GM21390 (cell line): ENCODE data around the gene NOBOX.
"Not testable (repeated sequence)": the region's sequence is repeated elsewhere in the genome, so short reads cannot be mapped to it uniquely, and the experiment has no call there.

Source experiments
- ATAC-seq: cut with Tn5 transposase; IDR thresholded peaks from one replicate; pipeline ENCODE4 v1.9.1; 2021; ENCODE audit not compliant: unreplicated experiment

NOBOX gene

GRCh38 chr7:144397086-144397485 is 6.4 kb downstream of the NOBOX start:
- ATAC-seq = no peak

DNA sequence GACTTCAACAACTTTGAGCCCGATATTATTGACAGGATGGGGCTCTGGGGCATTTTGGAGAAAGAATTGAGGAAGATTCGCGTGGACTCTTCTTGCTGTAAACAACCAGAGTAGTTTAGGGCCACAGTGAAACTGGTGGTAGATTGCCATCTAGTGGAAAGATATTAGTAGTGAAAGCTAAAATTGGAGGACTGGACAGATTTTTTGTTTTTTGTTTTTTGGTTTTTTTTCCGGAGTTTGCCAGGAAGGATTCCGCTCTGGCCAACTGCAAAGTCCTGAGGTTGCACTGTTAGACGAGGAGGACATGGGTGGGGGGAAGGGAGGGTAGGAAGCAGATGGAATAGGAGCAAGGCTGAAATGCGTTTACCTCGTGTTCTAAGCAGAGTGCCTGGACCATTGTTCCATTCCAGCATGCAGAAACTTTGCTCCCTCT is 11.7 kb downstream of the NOBOX start:
- ATAC-seq = peak; percentile 77

DNA sequence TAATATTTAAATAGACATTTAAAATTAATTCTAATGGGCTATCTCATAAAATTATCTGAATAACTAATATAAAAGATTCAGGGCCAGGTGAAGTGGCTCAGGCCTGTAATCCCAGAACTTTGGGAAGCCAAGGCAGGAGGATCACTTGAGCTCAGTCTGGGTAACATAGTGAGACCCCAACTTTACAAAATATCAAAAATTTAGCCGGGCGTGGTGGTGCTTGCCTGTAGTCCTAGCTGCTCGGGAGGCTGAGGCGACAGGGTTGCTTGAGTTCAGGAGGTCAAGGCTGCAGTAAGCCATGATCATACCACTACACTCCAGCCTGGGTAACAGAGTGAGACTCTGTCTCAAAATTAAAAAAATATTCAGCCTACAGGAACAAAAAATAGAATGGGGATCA is 12.5 kb downstream of the NOBOX start:
- no peak for ATAC-seq

- no peak for ATAC-seq
Measured at GRCh38 chr7:144390481-144390880, 13.0 kb downstream of the NOBOX start.

GRCh38 chr7:144388950-144389349 is 14.5 kb downstream of the NOBOX start:
- no peak for ATAC-seq

- no peak for ATAC-seq
Measured at GRCh38 chr7:144386741-144387140, 16.8 kb downstream of the NOBOX start.

DNA sequence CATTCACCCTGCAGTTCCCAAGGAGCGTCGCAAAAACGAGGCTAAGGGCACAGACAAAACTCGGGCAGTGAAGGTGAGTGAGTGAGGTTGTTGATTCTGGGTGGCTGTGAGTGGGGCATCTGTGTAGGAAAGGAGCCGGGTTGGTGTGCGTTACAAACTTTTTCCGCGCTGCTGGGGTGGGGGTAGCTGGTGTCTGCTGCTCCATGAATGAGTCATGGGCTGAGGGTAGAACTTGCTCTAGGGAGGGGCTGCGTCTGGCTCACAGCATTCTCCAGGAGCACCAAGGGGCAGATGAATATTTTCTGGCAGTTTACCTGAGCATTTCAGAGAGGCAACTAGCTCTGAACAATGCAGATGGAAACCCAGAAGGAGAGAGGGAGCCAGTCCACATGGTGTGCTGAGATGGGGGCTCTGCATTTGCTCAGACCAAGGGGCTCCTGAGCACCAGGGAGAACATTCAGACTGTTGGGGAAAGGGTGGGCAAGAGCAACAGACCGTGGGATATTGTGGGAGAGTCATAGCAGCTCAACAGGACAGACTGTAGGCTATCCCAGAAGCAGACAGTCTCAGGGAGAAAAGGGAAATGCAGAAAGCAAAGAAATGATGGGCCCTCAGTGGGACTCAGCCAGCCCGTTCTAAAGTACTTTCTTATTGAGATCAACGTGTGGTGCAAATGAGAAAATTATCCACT is 18.8 kb downstream of the NOBOX start:
- no peak for ATAC-seq

DNA sequence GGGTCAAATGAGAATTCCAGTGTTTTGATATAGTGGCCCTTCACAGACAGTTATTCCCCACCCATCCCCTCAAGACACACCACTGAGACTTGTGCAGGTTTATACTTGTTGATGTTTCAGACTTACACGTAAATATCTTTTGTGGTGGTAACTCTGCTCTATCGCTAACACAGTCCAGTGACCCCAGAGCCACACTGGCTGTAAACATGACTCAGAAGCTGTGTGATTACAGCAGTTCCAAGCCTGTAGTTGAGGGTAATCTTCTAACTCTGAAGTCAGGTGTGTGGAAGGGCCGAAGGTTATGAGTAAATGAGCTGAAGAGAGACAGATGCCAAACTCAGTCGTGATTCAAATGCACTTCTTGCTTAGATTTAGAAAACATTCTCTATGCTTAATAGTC is 19.4 kb downstream of the NOBOX start:
- ATAC-seq = no peak

DNA sequence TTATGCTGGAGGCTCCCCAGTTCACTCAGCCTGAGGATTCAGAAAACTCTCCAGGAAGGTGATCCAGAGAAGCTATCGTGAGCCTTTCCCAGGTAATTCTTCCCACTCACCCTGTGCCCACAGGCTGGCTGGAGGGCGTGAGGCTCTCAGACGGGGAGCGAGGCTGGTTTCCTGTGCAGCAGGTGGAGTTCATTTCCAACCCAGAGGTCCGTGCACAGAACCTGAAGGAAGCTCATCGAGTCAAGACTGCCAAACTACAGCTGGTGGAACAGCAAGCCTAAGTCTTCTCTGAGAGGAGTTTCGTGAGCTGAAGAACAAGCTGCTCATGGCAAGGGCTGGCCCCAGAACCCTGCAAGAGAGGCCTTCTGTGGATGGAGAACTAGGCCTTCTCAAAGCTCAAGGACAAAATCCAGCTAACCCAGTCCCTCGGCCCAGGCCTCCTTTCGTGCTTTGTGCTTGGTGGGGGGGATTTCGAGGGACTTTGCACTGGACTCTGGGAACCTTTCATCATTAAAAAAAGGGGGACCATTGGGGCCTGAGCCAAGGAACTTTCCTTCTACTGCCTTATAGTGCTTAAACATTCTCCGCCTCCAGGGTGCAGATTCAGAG is 23.6 kb downstream of the NOBOX start:
- ATAC-seq = no peak

- no peak for ATAC-seq
Measured at GRCh38 chr7:144378651-144379050, 24.8 kb downstream of the NOBOX start.

DNA sequence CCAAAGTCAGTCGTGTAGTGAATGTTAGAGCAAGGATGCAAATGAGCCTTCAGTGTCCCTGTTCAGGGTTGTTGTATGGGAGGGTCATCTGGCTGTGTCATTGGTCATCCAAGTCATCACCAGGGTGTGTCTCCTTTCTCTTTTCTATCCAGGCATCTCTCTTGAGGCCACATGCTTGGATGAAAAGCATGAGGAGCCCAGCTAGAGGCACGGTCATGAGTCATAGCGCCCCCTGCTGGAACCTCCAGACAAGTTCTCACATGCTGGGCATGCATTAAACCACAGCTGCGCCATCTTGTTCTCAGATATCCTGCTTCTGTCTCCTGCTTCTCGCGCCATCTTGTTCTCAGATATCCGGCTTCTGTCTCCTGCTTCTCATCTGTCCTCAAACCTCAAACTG is 34.3 kb downstream of the NOBOX start:
- not testable (repeated sequence) for ATAC-seq

- ATAC-seq = not testable (repeated sequence)
Measured at GRCh38 chr7:144367250-144367649, 36.2 kb downstream of the NOBOX start.

GRCh38 chr7:144365523-144365922 is 38.0 kb downstream of the NOBOX start:
- not testable (repeated sequence) for ATAC-seq

DNA sequence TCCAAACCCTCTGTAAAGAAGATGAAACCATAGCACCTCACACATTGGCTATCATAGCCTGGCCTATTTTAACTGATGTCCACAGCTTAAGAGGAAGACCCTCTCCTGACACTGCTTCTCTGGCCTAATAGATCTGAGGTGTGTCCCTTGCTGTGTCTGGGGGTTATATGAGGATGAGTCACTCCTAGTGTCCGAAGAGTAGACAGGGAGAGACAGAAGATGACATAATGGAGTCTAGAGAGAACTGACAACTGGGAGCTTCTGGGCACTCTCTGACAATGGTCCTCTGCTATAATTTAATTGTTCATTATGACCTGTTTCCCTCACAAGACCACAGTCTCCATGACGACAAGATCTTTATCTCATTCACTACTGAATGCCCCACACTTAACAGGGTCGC is 41.4 kb downstream of the NOBOX start:
- ATAC-seq = not testable (repeated sequence)

DNA sequence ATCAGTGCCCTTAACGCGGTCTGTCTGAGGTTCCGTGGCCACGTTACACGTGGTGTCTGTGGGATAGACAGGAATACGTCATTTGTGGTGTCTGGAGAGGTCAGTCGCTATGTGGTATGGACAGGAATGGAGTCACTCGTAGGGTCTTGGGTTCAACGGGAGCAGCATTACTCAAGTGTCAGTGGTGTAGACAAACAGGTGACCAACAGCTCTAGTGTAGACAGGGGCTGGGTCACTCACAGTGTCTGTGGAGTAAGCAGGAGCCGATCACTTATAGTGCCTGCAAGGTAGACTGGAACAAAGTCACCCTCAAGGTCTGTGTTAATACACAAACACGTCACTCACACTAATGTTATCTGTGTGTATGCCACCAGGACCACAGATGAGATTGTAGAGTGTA is 46.6 kb downstream of the NOBOX start:
- ATAC-seq = not testable (repeated sequence)

DNA sequence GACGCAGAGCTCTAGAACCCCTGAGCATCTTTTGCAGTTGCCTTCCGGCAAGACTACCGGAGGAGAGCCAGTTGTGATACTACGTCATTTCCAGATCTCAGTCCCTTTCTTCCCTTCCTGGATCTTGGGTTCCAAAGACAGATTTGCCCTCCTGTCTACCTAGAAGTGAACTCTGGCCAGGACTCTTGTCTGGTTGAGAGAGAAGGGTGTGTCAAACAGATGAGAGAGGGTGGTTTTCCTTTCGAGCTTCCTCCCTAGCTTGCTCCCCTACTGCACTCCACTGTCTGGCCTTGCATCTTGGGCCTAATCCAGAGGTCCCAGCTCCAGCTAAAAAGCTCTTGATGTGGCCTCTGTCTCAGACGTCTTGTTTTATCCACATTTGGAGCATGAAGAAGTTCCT is 47.3 kb downstream of the NOBOX start:
- ATAC-seq = not testable (repeated sequence)

DNA sequence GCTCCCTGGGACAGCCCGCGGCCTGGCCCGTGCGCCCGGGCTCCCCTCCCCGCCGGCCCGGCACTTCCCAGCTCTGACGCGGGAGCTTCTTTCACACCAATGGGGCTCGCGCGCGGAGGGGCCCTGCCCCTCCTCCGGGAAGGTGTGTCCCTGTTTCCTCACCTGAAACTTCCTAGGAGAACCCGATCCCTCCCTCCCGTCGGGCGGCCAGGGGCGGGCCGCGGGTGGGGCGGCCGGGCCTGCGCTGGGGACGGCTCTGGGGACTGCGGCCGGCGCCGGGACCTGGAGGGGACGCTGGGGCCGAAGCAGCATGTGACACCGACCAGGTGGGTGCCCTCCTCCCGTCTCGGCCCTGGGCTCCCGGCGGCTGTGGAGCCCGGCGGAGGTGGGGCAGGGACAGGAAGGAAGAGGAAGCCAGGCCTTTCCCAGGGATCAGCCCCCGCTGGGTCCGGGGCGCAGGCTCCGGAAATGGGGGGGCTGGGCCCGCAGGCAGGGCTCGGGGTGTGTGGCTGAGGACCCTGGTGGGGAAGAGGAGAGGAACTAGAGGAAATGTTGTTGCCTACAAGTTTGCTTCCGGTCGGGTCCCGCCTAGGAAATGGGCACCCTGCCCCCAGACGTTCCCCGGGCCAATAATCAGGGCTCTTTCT is 48.2 kb downstream of the NOBOX start, which contains the start of gene ARHGEF5:
TSS of gene ARHGEF5 (plus strand) at position 227 of the 647 bp plus-strand sequence. CDS start 7,268 bp downstream, outside the sequence.
- peak; percentile 68 for ATAC-seq

DNA sequence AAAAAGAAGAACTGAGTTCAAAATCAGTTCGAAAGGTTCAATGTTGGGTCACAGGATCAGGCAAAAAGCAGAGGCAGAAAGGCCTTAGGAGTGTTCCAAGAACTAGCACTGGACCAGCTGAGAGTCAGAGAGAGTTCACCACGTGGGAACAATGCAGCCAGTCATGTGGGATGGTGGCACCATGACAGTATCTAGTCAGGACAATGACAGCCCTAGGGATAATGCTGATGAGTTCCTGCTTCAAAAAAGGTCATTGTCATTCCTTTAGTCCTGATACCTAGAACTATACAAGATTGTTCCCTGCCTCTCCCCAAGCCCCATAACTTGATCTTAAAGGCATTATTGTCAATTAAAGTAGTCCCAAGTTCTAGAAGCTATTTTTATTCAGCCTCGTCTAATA is 51.8 kb downstream of the NOBOX start:
- not testable (repeated sequence) for ATAC-seq

- peak; percentile 37 for ATAC-seq
Measured at GRCh38 chr7:144348625-144349024, 54.9 kb downstream of the NOBOX start.
